Ovary (tissue), 3 donors: ENCODE measurements around the gene PDIA2.

Experiments used
- CTCF ChIP-seq, 3 donors: fragments of 450-650 bp in 2 of 3; fragments of 200-600 bp in 1 of 3; IDR thresholded peaks; one replicate each; pipeline versions ENCODE4 v1.5.1 to v1.8.0; 2016 to 2022; ENCODE audit warnings: antibody characterized with exemption in 3 of 3, mild to moderate bottlenecking in 1 of 3
- EP300 ChIP-seq: sonication (generic); formaldehyde crosslinking; IDR thresholded peaks from one replicate; pipeline ENCODE4 v1.6.1; 2017; ENCODE audit warnings: antibody characterized with exemption
- POLR2A ChIP-seq: fragments of 450-650 bp; IDR thresholded peaks from one replicate; pipeline ENCODE4 v1.6.1; 2017; ENCODE audit warnings: antibody characterized with exemption, mild to moderate bottlenecking, moderate library complexity
- donor health status: DM: no; HTN: no; CAD: no.

DNA sequence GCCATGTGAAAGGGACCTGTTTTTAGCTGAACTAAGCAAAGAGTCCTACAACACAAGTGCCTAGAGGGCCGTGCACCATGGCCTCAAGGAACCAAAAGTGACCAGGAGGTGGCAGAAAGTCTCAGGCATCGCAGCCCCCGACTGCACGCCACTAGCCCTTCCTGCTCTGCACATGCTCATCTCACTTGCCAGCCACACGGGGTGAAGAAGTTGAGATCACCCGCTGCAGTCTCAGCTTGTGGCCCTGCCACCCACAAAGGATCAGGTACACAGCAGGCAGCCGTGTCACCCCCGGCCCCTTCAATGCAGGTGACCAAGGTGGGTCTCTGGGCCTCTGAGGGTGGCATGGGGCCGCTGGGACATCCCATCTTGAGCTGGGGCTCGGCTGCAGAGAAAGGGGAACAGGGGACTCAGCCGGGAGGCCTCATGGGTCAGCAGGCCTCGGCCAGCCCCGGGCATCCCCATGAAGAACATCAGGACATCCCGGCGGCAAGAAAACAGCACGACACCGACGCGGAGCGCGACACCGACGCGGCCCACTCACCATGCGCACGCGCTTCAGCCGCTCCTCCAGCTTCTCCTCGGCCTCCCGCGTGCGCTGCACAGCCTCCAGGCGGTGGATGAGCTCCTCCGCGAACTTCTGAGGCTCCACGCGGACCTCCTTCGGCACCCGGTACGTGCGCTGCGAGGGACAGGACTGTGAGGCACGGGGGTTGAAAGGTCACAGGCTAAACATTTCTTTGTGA, 21.0 kb downstream of the PDIA2 start:
- TF ChIP-seq CTCF (IDR thresholded peaks at IDR 0.05) (no peak), POLR2A (no peak), EP300 (no peak)
